CD4-positive, alpha-beta T cell treated with Interleukin-21 for 1 hour (primary cell): ENCODE data around the gene RTL1.

Experiments used
- DNase-seq: peaks from one replicate; pipeline ENCODE4 v3.0.0-alpha.2; 2020

RTL1 gene

GRCh38 chr14:100903672-100904185, at the start of gene RTL1:
Gene RTL1 (minus strand): TSS chr14:100903722. CDS start chr14:100884788, 18,934 bp downstream.
- no peak for DNase-seq

GRCh38 chr14:100950024-100950423, 46.5 kb upstream of the RTL1 start:
- DNase-seq: no peak

- DNase-seq: no peak
Measured at GRCh38 chr14:100944052-100944451, 40.5 kb upstream of the RTL1 start.

- DNase-seq: no peak
Measured at GRCh38 chr14:100930270-100930669, 26.7 kb upstream of the RTL1 start.

- DNase-seq: no peak
Measured at GRCh38 chr14:100915560-100915959, 12.0 kb upstream of the RTL1 start.

- DNase-seq: no peak
Measured at GRCh38 chr14:100914597-100915021, 11.1 kb upstream of the RTL1 start.

GRCh38 chr14:100911665-100912316, 8.3 kb upstream of the RTL1 start:
- no peak for DNase-seq

GRCh38 chr14:100910888-100911664, 7.6 kb upstream of the RTL1 start:
- DNase-seq: no peak

GRCh38 chr14:100909439-100909838, 5.9 kb upstream of the RTL1 start:
- DNase-seq: no peak

- no peak for DNase-seq
Measured at GRCh38 chr14:100907240-100907639, 3.7 kb upstream of the RTL1 start.

GRCh38 chr14:100906420-100906819, 2.9 kb upstream of the RTL1 start:
- no peak for DNase-seq

- no peak for DNase-seq
Measured at GRCh38 chr14:100905166-100905565, 1.6 kb upstream of the RTL1 start.

GRCh38 chr14:100904307-100905087, 975 bp upstream of the RTL1 start:
- no peak for DNase-seq

GRCh38 chr14:100903134-100903468, 421 bp downstream of the RTL1 start:
- no peak for DNase-seq

GRCh38 chr14:100902295-100903133, 1.0 kb downstream of the RTL1 start:
- DNase-seq: no peak

- no peak for DNase-seq
Measured at GRCh38 chr14:100901391-100902183, 1.9 kb downstream of the RTL1 start.

- no peak for DNase-seq
Measured at GRCh38 chr14:100900837-100901390, 2.6 kb downstream of the RTL1 start.

- no peak for DNase-seq
Measured at GRCh38 chr14:100899884-100900771, 3.4 kb downstream of the RTL1 start.

- DNase-seq: no peak
Measured at GRCh38 chr14:100898935-100899883, 4.3 kb downstream of the RTL1 start.
